Endothelial cell of hepatic sinusoid (primary cell): ENCODE results near the gene SLITRK2.

ENCODE experiments used
- in situ Hi-C: cut with HindIII; loops from 2 replicates; pipeline ENCODE4 v1.10.0; 2017; ENCODE audit warnings: low sequenced_read_pairs

SLITRK2 gene

GRCh38 chrX:145848857-145849256, 31.2 kb downstream of the SLITRK2 start:
- in situ Hi-C loops, result no loop called here

GRCh38 chrX:145853181-145853580, 35.6 kb downstream of the SLITRK2 start:
- in situ Hi-C loops, result no loop called here

GRCh38 chrX:145856181-145856580, 38.6 kb downstream of the SLITRK2 start:
- in situ Hi-C loops, result no loop called here

- in situ Hi-C loops, result no loop called here
These were observed 44.2 kb downstream of the SLITRK2 start for GRCh38 chrX:145861818-145862217.

- in situ Hi-C loops, result no loop called here
These were observed 47.5 kb downstream of the SLITRK2 start for GRCh38 chrX:145865082-145865481.
